MCF 10A (cell line): ENCODE measurements around the gene TNNT1. TPM values are rescaled to one million over a fixed set of nuclear protein-coding genes. Genes with fewer than 3 reads are reported as not detected.

Source experiments
- BruUV-seq: library from RNA; stranded (reverse); fragments of 400-500 nt; replicated peaks from 2 replicates; lab custom pipeline; 2021; lab: Mats Ljungman, UMichigan
- CTCF ChIA-PET: fragments of 300-600 bp; sonication (Branson Sonifier 250); formaldehyde crosslinking; extraction: SDS; loops from one replicate; lab custom pipeline; 2021; ENCODE audit warnings: antibody characterized with exemption, inconsistent platforms; lab: Yijun Ruan, JAX
- POLR2A ChIA-PET: fragments of 300-600, 350-650 bp; sonication (Branson Sonifier 250); formaldehyde crosslinking; extraction: SDS; loops from one replicate; lab custom pipeline; 2020; ENCODE audit warnings: antibody characterized with exemption, inconsistent platforms; lab: Yijun Ruan, JAX
- DNase-seq: peaks from one replicate; pipeline ENCODE4 v3.0.0-alpha.2; 2018; ENCODE audit not compliant: unreplicated experiment
- H3K27ac Mint-ChIP-seq: one replicate; pipeline ENCODE4 v1.8.0; 2022; ENCODE audit warnings: mild to moderate bottlenecking, low read depth, mixed read lengths; ENCODE audit not compliant: unreplicated experiment
- H3K27me3 Mint-ChIP-seq: one replicate; pipeline ENCODE4 v1.8.0; 2022; ENCODE audit warnings: mixed read lengths; ENCODE audit not compliant: insufficient read depth, unreplicated experiment
- H3K36me3 Mint-ChIP-seq: one replicate; pipeline ENCODE4 v1.8.0; 2022; ENCODE audit warnings: mild to moderate bottlenecking, moderate library complexity, mixed read lengths; ENCODE audit not compliant: insufficient read depth, unreplicated experiment
- H3K4me1 Mint-ChIP-seq: one replicate; pipeline ENCODE4 v1.8.0; 2022; ENCODE audit warnings: mixed read lengths; ENCODE audit not compliant: insufficient read depth, unreplicated experiment
- H3K4me3 Mint-ChIP-seq: one replicate; pipeline ENCODE4 v1.8.0; 2022; ENCODE audit warnings: mild to moderate bottlenecking, moderate library complexity, mixed read lengths; ENCODE audit not compliant: unreplicated experiment
- H3K9me3 Mint-ChIP-seq: one replicate; pipeline ENCODE4 v1.8.0; 2022; ENCODE audit warnings: mixed read lengths; ENCODE audit not compliant: unreplicated experiment
- intact Hi-C: fragments of 100-400 bp; cut with micrococcal nuclease; formaldehyde crosslinking; loops from 2 replicates; pipeline ENCODE4 v1.14.1; 2022
- total RNA-seq: library from RNA; stranded (reverse); gene quantifications from 2 replicates; pipeline ENCODE4 v1.2.3, GENCODE V29; 2022
- TF ChIP-seq, protein P1 (sequence below): fragments of 200-600 bp; IDR thresholded peaks from one replicate; pipeline ENCODE4 v1.8.0; 2022; ENCODE audit warnings: antibody characterized with exemption, mild to moderate bottlenecking; ENCODE audit not compliant: unreplicated experiment

TNNT1 gene
- total RNA-seq, 1 experiment from 2014 or later: 32.3 TPM

DNA sequence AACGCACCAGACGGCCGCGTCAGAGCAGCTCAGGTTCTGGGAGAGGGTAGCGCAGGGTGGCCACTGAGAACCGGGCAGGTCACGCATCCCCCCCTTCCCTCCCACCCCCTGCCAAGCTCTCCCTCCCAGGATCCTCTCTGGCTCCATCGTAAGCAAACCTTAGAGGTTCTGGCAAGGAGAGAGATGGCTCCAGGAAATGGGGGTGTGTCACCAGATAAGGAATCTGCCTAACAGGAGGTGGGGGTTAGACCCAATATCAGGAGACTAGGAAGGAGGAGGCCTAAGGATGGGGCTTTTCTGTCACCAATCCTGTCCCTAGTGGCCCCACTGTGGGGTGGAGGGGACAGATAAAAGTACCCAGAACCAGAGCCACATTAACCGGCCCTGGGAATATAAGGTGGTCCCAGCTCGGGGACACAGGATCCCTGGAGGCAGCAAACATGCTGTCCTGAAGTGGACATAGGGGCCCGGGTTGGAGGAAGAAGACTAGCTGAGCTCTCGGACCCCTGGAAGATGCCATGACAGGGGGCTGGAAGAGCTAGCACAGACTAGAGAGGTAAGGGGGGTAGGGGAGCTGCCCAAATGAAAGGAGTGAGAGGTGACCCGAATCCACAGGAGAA lies 33.5 kb downstream of the TNNT1 start:
- H3K27ac Mint-ChIP-seq: peak overlapping the region; percentile 92
- TF ChIP-seq, protein P1, sequence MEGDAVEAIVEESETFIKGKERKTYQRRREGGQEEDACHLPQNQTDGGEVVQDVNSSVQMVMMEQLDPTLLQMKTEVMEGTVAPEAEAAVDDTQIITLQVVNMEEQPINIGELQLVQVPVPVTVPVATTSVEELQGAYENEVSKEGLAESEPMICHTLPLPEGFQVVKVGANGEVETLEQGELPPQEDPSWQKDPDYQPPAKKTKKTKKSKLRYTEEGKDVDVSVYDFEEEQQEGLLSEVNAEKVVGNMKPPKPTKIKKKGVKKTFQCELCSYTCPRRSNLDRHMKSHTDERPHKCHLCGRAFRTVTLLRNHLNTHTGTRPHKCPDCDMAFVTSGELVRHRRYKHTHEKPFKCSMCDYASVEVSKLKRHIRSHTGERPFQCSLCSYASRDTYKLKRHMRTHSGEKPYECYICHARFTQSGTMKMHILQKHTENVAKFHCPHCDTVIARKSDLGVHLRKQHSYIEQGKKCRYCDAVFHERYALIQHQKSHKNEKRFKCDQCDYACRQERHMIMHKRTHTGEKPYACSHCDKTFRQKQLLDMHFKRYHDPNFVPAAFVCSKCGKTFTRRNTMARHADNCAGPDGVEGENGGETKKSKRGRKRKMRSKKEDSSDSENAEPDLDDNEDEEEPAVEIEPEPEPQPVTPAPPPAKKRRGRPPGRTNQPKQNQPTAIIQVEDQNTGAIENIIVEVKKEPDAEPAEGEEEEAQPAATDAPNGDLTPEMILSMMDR: no peak
- intact Hi-C loops: no loop called here
- H3K4me3 Mint-ChIP-seq: peak overlapping the region; percentile 87
- peaks cover 9% of the 10 kb centered on the region for H3K36me3 Mint-ChIP-seq
- peaks cover 25% of the 10 kb centered on the region for H3K4me1 Mint-ChIP-seq
- H3K27me3 Mint-ChIP-seq: no peaks in the 10 kb centered on the region
- CTCF ChIA-PET: interaction anchor here (0.5 to 1.3 kb wide), 3 partner anchors 20 to 31 kb away, joined by 3 to 4 read pairs (median 3); no protein-coding TSS in a partner anchor
- no peak for DNase-seq
- POLR2A ChIA-PET: interaction anchor here (0.5 to 1.7 kb wide), 4 partner anchors 11 to 269 kb away, joined by 4 to 6 read pairs (median 4); partner anchors contain the start of genes EPS8L1, RDH13 and TMEM238
- BruUV-seq: no TSS peak
- no peaks in the 10 kb centered on the region for H3K9me3 Mint-ChIP-seq

DNA sequence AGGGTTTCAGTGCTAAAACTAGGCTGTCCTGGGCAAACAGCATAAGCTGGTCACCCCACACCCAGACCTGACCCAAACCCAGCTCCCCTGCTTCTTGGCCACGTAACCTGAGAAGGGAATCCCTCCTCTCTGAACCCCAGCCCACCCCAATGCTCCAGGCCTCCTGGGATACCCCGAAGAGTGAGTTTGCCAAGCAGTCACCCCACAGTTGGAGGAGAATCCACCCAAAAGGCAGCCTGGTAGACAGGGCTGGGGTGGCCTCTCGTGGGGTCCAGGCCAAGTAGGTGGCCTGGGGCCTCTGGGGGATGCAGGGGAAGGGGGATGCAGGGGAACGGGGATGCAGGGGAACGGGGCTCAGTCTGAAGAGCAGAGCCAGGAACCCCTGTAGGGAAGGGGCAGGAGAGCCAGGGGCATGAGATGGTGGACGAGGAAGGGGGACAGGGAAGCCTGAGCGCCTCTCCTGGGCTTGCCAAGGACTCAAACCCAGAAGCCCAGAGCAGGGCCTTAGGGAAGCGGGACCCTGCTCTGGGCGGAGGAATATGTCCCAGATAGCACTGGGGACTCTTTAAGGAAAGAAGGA lies 34.4 kb downstream of the TNNT1 start:
- no peak for DNase-seq
- BruUV-seq: no TSS peak
- intact Hi-C loops: no loop called here
- Mint-ChIP-seq H3K27ac (no peak overlapping the region), H3K9me3 (no peaks in the 10 kb centered on the region), H3K4me1 (peaks cover 25% of the 10 kb centered on the region), H3K36me3 (peaks cover 14% of the 10 kb centered on the region), H3K4me3 (peak overlapping the region; percentile 87), H3K27me3 (no peaks in the 10 kb centered on the region)
- ChIA-PET CTCF (interaction anchor here (0.6 kb wide), 1 partner anchor 20 kb away, joined by 3 read pairs; no protein-coding TSS in a partner anchor), POLR2A (no interaction called here)
- TF ChIP-seq, protein P1: no peak

DNA sequence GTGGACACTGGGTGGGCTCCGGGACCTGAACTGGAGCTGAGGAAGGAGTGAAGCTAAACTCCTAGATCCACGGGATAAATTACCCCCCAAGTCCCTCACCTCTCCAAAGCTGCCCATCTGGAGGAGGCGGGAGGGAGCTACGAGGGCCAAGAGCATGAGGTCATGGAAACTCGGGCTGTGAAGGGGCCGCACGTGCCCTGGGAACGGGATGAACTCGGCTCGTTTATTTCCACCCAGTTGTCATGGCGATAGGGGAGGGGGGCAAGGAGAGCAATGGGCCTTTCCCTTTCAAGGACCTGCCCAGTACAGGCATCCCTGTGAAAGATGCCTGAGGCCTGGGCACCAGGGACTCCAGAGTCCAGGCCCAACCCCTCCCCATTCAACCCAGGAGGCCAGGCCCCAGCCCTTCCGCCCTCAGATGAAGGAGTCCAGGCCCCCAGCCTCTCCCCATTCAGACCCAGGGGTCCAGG lies 35.4 kb downstream of the TNNT1 start:
- CTCF ChIA-PET: interaction anchor here (0.6 kb wide), 1 partner anchor 432 kb away, joined by 3 read pairs; no protein-coding TSS in a partner anchor
- BruUV-seq: no TSS peak
- H3K27ac Mint-ChIP-seq: peak overlapping the region; percentile 12
- no peaks in the 10 kb centered on the region for H3K9me3 Mint-ChIP-seq
- H3K36me3 Mint-ChIP-seq: peaks cover 24% of the 10 kb centered on the region
- TF ChIP-seq, protein P1: no peak
- POLR2A ChIA-PET: no interaction called here
- peaks cover 25% of the 10 kb centered on the region for H3K4me1 Mint-ChIP-seq
- H3K4me3 Mint-ChIP-seq: no peak overlapping the region
- intact Hi-C loops: no loop called here
- DNase-seq: no peak
- no peaks in the 10 kb centered on the region for H3K27me3 Mint-ChIP-seq

DNA sequence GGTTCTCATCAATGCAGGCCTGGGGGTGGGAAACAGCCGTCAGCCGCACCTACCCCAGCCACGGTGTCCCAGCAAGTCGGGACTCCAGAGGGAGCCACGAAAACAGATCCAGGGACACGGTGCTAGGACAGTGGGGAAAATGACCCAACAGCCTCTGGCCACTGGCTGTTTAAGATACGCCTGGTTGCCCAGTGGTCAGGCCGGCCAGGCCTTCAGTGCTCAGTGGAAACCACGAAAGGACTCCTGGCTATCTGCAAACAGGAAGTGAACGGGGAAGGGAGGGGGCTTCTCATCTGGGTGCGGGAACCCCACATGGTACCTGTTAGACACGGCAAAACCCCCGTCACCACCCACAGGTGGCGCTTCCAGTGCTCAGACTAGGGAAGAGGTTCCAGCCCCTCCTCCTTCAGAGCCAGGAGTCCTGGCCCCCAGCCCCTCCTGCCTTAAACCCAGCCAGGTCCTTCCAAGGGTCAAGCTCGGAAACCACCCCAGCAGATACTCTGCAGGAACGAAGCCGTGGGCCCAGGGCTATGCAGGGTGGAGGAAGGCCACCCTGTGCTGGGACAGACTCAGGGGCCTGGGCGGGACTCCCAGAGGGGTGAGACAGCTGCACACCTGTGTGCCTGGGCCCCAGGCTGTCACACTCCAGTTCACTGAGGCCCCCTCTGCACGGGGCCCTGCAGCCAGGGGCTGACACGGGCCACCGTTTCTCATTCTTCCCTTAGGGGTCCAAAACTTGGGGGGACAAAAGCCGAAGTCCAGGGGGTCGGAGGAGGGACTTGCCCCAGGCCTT lies 36.0 kb downstream of the TNNT1 start:
- peaks cover 25% of the 10 kb centered on the region for H3K4me1 Mint-ChIP-seq
- H3K9me3 Mint-ChIP-seq: no peaks in the 10 kb centered on the region
- ChIA-PET CTCF (no interaction called here), POLR2A (no interaction called here)
- peaks cover 27% of the 10 kb centered on the region for H3K36me3 Mint-ChIP-seq
- H3K27me3 Mint-ChIP-seq: no peaks in the 10 kb centered on the region
- TF ChIP-seq, protein P1: no peak
- no peak for DNase-seq
- H3K4me3 Mint-ChIP-seq: no peak overlapping the region
- intact Hi-C loops: no loop called here
- H3K27ac Mint-ChIP-seq: peak overlapping the region; percentile 12
- BruUV-seq: no TSS peak
